IPS-NIHi7 (cell line): ENCODE data around the gene FRAT1.

Source experiments
- DNase-seq: peaks from one replicate; pipeline ENCODE4 v3.0.0; 2012; ENCODE audit warnings: mixed read lengths; ENCODE audit errors: extremely low spot score

FRAT1 gene

DNA sequence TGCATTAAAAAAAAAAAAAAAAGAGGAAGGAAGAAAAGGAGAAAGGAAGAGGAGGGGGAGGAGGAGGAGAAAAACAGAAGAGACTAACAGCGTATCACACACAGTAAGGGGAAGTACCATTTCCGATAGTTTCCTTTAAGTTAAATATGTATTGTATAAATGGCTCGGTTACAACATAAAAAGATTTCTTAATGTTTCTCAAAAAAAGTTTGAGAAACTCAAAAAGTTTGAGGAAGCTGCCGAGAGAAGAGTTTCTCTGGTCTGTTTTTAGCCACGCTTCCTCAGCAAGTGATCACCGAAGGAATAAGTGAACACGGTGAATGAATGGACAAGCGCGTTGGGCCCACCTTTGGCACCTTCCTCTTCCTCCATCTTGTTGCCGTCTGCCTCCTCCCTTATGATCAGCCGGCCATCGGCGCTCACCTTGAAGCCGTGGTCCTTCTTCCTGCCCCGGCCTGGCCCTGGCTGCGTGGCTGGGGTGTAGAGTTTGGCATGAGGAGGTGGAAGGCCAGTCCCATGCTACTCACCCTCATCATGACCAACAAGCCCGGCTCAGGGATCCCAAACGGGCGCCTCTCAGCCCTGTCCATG is 46.8 kb downstream of the FRAT1 start:
- DNase-seq: no peak

DNA sequence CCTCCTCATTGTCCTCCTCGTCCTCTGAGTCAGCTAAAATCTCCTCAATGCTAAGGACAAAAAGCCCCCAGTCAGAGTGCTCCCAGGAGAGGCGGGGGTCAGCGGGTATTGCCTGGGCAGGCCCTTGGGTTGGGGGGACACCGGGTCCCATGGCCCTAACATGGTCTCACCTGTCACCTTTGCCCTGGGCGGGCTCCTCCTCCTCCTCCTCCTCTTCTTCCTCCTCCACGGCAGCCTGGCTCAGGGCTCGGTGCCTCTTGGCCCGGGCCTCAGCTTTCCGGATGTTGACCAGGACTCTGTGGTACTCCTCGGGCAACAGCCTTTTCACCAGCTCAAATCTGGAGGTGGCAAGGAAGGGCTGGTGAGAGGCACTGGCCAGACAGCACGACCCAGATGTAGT is 47.5 kb downstream of the FRAT1 start:
- DNase-seq: no peak

DNA sequence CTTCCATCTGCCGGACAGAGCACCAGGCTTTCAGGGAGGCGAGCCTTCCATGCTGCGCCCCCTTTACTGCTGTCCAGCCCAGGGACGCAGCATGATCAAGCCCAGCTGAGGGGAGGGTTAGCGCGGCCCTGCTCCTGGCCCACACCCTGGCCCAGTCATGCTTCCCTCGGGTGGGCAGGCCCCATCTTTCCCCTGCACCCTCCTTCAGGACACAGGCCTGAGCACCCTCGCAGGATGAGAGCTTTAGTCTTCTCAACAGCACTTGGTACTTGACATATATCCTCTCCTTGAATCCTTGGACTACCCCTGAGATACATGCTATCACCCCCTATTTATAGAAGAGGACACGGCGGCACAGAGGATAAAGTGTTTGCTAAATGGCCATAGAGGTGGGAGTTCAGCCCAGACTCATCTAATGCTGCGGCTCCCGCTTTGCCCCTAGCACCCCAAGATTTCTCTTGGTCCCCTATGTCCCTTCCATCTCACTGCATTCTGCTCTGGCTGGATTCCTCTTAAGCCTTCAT is 48.1 kb downstream of the FRAT1 start:
- no peak for DNase-seq
